ENCODE results near the gene CERS1.

Gene CERS1

DNA sequence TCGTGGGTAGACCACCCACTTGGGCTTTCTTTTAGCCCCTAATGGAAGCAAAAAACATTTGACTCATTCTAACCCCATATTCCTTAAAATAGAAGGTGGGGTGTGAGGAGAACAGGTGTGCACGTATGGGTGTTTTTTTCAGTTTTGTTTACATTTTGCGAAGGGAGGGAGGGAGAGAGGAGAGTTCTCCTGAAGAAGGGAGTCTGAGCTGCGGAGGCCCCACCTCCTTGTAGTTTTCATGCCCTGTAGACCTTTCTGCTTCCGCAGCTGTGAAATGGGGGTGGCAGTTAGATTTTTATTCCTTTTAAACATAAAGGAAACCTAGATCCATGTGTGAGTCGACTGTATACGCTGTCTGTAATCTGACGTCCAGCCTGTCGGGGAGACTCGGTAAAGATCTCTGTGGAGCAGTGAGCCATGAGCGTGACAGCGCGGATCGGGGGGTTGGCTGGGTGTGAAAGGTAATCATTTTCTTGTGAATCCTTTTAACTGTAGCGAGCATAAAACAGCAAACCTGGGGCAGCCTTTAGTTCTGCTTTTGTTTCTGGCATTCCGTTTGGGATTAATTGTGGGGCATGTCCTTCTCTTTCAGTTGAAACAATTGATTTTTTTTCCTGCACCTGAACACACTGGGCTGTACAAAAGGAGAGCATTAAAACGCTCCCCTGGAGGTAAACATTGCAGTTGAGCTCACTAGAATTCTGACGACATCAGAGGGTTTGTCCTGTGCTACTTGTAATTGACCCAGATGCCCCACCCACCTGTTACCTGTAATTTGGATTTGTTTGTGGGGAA, 61.9 kb downstream of the CERS1 start:
- DNase-seq, result no peak

DNA sequence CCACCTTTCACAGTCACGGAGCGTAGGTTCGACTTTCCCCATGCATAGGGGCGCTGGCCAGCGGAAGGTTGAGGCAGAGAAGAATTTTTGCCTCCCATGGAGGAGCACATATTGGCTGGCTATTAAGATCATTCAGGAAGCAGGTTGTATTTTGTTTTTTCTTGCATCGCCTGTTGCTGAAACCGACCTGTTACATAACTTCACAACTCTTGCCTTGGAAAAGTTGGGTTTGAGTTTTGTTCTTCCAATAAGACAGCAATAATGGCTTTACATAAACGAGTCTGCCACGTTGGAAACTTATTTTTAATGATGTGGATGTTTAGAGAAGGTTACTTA, 62.8 kb downstream of the CERS1 start:
- no peak for DNase-seq

DNA sequence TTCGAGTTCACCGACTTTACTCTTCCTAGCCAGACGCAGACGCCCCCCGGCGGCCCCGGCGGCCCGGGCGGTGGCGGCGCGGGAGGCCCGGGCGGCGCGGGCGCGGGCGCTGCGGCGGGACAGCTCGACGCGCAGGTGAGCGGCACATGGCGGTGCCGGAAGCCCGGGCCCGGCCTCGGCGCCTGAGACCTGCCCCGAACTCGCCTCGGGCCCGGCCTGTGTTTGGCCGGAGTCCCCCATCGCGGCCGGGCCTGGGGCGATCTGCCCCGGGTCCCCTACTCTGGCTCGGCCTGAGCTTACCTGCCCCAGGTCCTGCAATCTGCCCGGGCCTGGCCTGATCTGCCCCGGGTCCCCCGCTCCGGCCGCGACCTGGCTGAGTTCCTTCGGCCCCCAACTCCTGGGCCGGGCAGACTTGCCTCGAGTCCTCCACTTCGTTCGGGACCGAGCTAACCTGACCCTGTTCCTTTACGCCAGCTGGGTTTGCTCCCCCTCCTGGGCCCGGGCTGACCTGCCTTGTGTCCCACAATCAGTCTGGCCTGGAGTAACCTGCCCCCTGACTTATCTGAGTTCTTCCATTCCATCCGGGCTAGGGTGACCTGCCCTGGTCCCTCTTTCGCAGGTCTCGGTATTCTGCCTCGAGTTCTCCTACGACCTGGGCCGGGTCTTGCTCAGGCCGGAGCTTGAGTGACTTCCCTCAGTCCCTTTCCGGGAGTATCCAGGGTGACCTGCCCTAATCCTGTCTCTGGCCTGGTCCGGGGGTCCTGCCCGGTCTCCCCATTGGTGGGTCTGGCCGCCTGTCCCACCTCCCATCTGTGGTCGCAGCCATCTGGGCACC, 63.4 kb downstream of the CERS1 start:
- DNase-seq, result peak; percentile 57

DNA sequence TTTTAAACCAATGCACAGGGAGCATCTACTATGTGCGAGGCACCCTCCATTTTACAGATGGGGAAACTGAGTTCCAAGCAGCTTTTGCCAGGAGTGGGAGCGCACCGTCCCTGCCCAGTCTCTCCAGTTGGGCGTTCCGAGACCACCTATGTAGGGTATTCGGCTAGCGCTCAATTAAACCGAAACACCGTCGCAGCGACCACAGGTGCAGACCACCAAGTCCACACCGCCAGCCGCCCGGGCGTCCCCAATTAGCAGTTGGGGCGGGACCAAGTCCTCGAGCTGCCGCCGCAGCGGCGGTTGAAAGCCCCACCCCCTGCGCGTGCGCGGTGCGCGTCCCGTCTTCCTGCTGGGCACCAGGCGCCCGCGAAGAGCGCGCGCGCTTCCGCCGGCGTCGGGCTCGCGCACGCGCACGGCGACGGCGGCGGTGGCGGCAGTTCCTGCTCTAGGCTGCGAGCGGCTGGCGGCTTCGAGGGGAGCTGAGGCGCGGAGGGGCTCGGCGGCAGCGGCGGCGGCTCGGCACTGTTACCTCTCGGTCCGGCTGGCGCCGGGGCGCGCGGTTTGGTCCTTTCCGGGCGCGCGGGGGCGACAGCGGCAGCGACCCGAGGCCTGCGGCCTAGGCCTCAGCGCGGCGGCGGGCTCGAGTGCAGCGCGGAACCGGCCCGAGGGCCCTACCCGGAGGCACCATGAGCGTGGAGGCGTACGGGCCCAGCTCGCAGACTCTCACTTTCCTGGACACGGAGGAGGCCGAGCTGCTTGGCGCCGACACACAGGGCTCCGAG, 64.2 kb downstream of the CERS1 start, which contains the start of gene UPF1:
Gene UPF1 (plus strand): TSS at position 436 of the 782 bp plus-strand sequence. CDS start 251 bp downstream, at position 687.
- peak; percentile 97 for DNase-seq

DNA sequence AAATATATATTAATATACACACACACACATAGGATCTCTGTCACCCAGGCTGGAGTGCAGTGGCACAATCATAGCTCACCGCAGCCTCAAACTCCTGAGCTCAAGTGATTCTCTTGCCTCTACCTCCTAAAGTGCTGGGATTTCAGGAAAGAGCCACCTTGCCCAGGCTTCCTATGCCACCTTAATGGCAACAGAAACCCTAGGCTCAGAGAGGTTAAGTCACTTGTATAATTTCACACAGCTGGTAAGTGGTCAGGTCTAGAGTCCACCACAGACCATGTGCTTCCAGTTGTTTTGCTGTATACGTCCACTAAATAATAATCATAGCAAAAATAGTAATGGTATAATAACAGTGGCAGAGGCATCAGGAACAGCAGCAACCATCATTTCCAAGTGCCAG, 65.5 kb downstream of the CERS1 start:
- no peak for DNase-seq

DNA sequence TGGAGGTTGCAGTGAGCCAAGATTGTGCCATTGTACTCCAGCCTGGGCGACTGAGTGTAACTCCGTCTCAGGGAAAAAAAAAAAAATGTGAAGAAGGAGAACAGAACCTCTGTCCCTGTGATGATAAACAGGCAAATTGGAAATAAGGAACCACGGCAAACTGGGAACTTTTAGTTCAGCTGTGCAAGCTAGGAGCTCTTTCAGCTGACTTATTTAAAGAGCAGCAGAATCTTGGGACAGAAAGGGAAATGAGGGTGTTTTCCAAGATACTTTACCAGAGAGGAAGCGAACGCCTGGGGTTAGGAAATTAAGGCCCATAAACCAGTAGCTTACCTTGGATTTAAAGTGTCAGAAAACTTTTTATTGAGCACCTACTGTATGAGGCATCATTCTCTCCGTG, 67.2 kb downstream of the CERS1 start:
- DNase-seq, result no peak
